Coronary artery (tissue), 2 donors: ENCODE measurements around the gene IL18BP.

Source experiments
- DNase-seq: peaks from one replicate; pipeline ENCODE4 v3.0.0-alpha.2; 2017; ENCODE audit warnings: low spot score
- H3K27ac ChIP-seq, 2 donors: fragments of 200-600 bp; sonication (generic); one replicate each; pipeline ENCODE4 v1.5.1; 2016 to 2019
- H3K4me3 ChIP-seq: fragments of 200-600 bp; sonication (generic); 2 replicates; pipeline ENCODE4 v1.5.1; 2016; ENCODE audit warnings: mild to moderate bottlenecking, moderate library complexity
- CTCF ChIP-seq: fragments of 200-600 bp; sonication (generic); IDR thresholded peaks from one replicate; pipeline ENCODE4 v1.5.1; 2019; ENCODE audit warnings: antibody characterized with exemption

IL18BP gene

DNA sequence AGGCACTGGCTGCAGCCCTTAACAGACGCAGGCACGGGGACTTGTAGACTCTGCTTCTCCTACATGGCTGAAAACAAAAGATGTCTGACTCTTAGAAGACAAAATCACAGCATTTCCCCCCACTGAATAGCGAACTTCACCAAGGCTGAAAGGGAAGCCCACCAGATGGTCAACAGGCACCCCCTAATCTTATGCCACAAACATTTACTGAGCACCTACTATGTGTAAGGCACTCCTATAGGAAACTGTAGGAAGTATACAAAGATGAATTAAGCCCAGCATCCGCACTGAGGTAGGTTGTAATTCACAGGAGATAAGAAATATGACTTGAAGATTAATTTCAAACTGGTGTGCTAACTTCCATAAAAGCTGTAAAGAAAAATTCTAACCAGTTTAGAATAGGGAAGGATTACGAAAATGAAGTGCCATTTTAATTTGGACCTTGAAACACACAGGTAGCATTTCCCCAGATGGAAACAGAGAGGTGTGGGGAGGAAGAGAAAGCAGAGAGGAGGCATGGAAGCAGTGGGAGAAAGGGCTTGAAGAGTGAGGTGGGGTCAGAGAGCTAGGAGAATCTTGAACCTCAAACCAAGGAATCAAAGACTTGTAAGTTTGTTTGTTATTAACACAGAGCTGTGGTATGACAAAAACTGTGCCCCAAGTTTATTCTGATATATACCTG lies 43.5 kb downstream of the IL18BP start:
- peak overlapping the region; percentile 95 for H3K27ac ChIP-seq
- no peak for DNase-seq
- H3K4me3 ChIP-seq, result peak overlapping the region; percentile 73
- no peak for TF ChIP-seq CTCF

- DNase-seq, result no peak
- Histone ChIP-seq H3K27ac (no peak overlapping the region), H3K4me3 (no peak overlapping the region)
Observed at GRCh38 chr11:72045849-72046248, 47.1 kb downstream of the IL18BP start.

DNA sequence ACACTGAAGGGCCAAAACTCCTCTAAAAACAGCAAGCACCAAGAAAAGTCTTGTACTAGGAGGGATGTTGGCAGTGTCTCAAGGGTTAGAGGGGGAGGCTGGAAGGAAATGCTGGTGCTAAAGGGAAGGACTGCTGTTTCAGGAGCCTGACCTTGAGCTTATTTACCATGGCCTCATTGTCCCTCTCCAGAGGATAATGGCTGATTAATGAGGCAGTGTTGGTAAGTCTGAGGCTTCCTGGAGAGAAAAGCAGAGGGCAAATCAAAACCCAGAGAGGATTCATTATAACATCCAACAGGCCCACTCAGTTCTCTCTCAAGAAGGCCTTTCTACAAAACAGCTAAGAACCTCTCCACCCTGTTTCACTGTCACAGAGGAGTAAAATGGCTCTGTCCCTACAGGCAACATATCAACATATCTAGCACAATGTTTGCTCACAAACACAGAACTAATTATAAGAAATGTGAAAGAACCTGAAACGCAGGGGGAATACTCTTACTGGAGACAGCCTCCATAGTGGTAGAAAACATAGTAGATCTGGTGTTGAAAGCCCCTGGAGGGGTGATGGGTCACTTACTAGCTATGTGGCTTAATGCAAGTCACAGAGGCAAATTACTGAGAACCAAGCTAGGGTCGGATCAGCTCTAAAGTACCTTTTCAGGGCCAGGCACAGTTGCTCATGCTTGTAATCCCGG lies 50.2 kb downstream of the IL18BP start:
- no peak overlapping the region for H3K4me3 ChIP-seq
- no peak for DNase-seq
- no peak for TF ChIP-seq CTCF

More at GRCh38 chr11:72045849-72046248, 47.1 kb downstream of the IL18BP start:
- no peak for TF ChIP-seq CTCF

More for the DNA sequence above, 50.2 kb downstream of the IL18BP start:
- peak overlapping the region in 1 of 2 donors; percentile 26 for H3K27ac ChIP-seq
